Neural progenitor cell (in vitro differentiated cells): ENCODE data around the gene FARS2.

ENCODE experiments used
- EZH2 ChIP-seq: fragments of 200-600 bp; sonication (generic); IDR thresholded peaks from 2 replicates; pipeline ENCODE4 v1.6.1; 2017; ENCODE audit warnings: antibody characterized with exemption, mild to moderate bottlenecking, moderate library complexity
- TF ChIP-seq, protein P1 (sequence below): fragments of 200-600 bp; sonication (generic); IDR thresholded peaks from 2 replicates; pipeline ENCODE4 v1.5.1; 2017; ENCODE audit warnings: antibody characterized with exemption, mild to moderate bottlenecking

DNA sequence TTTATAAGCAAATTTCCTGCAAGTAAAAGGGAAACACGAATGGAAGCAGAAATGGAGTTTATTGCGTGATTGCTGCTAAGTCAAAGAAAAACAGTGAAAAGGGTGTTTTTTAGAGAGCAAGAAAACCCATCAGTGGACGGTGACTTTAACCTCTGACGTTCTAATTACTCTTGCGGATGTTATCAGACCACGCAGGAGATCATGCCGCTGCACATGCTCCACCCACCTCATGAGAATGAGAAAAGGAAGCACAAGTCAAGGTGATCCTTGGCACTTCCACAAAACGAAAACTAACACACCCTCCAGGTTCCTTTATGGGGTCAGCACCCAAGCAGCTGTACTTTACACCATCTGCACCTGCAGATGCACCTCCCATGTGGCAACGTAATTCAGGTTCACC, 45.5 kb upstream of the FARS2 start:
- TF ChIP-seq, protein P1, sequence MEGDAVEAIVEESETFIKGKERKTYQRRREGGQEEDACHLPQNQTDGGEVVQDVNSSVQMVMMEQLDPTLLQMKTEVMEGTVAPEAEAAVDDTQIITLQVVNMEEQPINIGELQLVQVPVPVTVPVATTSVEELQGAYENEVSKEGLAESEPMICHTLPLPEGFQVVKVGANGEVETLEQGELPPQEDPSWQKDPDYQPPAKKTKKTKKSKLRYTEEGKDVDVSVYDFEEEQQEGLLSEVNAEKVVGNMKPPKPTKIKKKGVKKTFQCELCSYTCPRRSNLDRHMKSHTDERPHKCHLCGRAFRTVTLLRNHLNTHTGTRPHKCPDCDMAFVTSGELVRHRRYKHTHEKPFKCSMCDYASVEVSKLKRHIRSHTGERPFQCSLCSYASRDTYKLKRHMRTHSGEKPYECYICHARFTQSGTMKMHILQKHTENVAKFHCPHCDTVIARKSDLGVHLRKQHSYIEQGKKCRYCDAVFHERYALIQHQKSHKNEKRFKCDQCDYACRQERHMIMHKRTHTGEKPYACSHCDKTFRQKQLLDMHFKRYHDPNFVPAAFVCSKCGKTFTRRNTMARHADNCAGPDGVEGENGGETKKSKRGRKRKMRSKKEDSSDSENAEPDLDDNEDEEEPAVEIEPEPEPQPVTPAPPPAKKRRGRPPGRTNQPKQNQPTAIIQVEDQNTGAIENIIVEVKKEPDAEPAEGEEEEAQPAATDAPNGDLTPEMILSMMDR: no peak
- no peak for TF ChIP-seq EZH2
